K562 (cell line): ENCODE measurements around the gene ZNF628. TPM values are rescaled to one million over a fixed set of nuclear protein-coding genes. Genes with fewer than 3 reads are reported as not detected.

Experiments
- DEAF1 ChIP-seq: fragments of 450-650 bp; formaldehyde crosslinking; IDR thresholded peaks from 2 replicates; pipeline ENCODE4 v1.4.0; 2020; ENCODE audit warnings: mild to moderate bottlenecking, moderate library complexity
- JUN ChIP-seq, 2 experiments: sonication (generic) in 1 of 2; formaldehyde crosslinking in 1 of 2; IDR thresholded peaks; 2 replicates each; pipeline versions ENCODE4 v1.6.1 to v1.8.0; 2012 to 2022; ENCODE audit warnings: borderline replicate concordance in 2 of 2, mild to moderate bottlenecking in 2 of 2, improper control_type of control experiment in 1 of 2, low read depth in 1 of 2, low read length in 1 of 2, missing genetic modification reagents in 1 of 2
- MCM3 ChIP-seq: fragments of 450-650 bp; IDR thresholded peaks from 2 replicates; pipeline ENCODE4 v1.6.1; 2016
- NR2C1 ChIP-seq, 2 experiments: fragments of 450-650 bp; IDR thresholded peaks; 2 replicates each; pipeline ENCODE4 v1.6.1; 2017; ENCODE audit warnings: mild to moderate bottlenecking in 2 of 2, antibody characterized with exemption in 1 of 2, inconsistent platforms in 1 of 2, missing compliant biosample characterization in 1 of 2, missing genetic modification characterization in 1 of 2
- RB1 ChIP-seq: fragments of 450-650 bp; IDR thresholded peaks from 2 replicates; pipeline ENCODE4 v1.6.1; 2017; ENCODE audit warnings: low read depth, mild to moderate bottlenecking
- REST ChIP-seq, 2 experiments: fragments of 450-650 bp; formaldehyde crosslinking in 1 of 2; IDR thresholded peaks; 2 replicates each; pipeline versions ENCODE4 v1.4.0 to v1.6.1; 2014 to 2020; ENCODE audit warnings: mild to moderate bottlenecking in 2 of 2, borderline replicate concordance in 1 of 2, low read depth in 1 of 2
- RFX5 ChIP-seq: IDR thresholded peaks from 2 replicates; pipeline ENCODE4 v1.6.1; 2011; ENCODE audit warnings: low read depth, mild to moderate bottlenecking, improper control_type of control experiment, low read length
- polyA plus RNA-seq, 8 experiments: library from polyadenylated mRNA; depleted of rRNA in 4 of 8; stranded (reverse) in 5 of 8; unstranded in 3 of 8; fragments of >200 nt; fragmentation: Nextera tagmentation in 2 of 8; fragmentation: Illumina TruSeq in 1 of 8; extraction: Ambion mirVana in 2 of 8; extraction: Trizol in 1 of 8; gene quantifications; 2 replicates each; pipeline versions ENCODE4 v1.2.1 to v1.2.3, GENCODE V29; 2011 to 2014; ENCODE audit warnings: inconsistent platforms in 1 of 8, missing spikeins in 1 of 8
- total RNA-seq, 7 experiments: library from RNA; depleted of rRNA in 6 of 7; stranded (reverse); fragments of >200 nt in 6 of 7; fragmentation: Illumina TruSeq in 2 of 7; extraction: Trizol in 2 of 7; gene quantifications; 2 replicates each; pipeline versions ENCODE4 v1.2.1 to v1.2.3, GENCODE V29; 2011 to 2021; ENCODE audit warnings: low replicate concordance in 1 of 7
- TF ChIP-seq, protein P1 (sequence below): fragments of 200-800 bp; sonication (Bioruptor generic); IDR thresholded peaks from 2 replicates; pipeline ENCODE4 v1.6.1; 2017; ENCODE audit warnings: missing genetic modification characterization, missing compliant biosample characterization
- TF ChIP-seq, protein P2 (sequence below): sonication (generic); formaldehyde crosslinking; IDR thresholded peaks from 2 replicates; pipeline ENCODE4 v1.8.0; 2022; ENCODE audit warnings: missing genetic modification reagents, mild to moderate bottlenecking, moderate library complexity, borderline replicate concordance
- TF ChIP-seq, protein P3 (sequence below): fragments of 250-450 bp; sonication (Bioruptor Pico); IDR thresholded peaks from 2 replicates; pipeline ENCODE4 v1.8.0; 2022; ENCODE audit warnings: inconsistent platforms, mild to moderate bottlenecking, moderate library complexity, borderline replicate concordance

The ZNF628 gene
- total and polyA plus RNA-seq, 9 of the 15 experiments (the other 6 are each of a cell fraction or from before 2014, with no cell fraction given) = 0.13 to 13.6 (median 2.2) TPM; not detected in 3

- TF ChIP-seq DEAF1 (CRISPR knock-in tag) = peak; percentile 97
- no peak for TF ChIP-seq MCM3
- peak; percentile 68; the same call in 1 of the 2 replicates for TF ChIP-seq RB1
- TF ChIP-seq, protein P1, sequence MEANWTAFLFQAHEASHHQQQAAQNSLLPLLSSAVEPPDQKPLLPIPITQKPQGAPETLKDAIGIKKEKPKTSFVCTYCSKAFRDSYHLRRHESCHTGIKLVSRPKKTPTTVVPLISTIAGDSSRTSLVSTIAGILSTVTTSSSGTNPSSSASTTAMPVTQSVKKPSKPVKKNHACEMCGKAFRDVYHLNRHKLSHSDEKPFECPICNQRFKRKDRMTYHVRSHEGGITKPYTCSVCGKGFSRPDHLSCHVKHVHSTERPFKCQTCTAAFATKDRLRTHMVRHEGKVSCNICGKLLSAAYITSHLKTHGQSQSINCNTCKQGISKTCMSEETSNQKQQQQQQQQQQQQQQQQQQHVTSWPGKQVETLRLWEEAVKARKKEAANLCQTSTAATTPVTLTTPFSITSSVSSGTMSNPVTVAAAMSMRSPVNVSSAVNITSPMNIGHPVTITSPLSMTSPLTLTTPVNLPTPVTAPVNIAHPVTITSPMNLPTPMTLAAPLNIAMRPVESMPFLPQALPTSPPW (CRISPR knock-in tag) = peak; percentile 93
- TF ChIP-seq, protein P2, sequence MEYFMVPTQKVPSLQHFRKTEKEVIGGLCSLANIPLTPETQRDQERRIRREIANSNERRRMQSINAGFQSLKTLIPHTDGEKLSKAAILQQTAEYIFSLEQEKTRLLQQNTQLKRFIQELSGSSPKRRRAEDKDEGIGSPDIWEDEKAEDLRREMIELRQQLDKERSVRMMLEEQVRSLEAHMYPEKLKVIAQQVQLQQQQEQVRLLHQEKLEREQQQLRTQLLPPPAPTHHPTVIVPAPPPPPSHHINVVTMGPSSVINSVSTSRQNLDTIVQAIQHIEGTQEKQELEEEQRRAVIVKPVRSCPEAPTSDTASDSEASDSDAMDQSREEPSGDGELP (CRISPR knock-in tag) = peak; percentile 79
- TF ChIP-seq REST (IDR thresholded peaks at IDR 0.05; ENCODE audit: borderline replicate concordance) = peak; percentile 96
- TF ChIP-seq REST (CRISPR knock-in tag; IDR thresholded peaks at IDR 0.05; ENCODE audit: low read depth) = no peak
- peak; percentile 99 for TF ChIP-seq RFX5
- TF ChIP-seq, protein P3, sequence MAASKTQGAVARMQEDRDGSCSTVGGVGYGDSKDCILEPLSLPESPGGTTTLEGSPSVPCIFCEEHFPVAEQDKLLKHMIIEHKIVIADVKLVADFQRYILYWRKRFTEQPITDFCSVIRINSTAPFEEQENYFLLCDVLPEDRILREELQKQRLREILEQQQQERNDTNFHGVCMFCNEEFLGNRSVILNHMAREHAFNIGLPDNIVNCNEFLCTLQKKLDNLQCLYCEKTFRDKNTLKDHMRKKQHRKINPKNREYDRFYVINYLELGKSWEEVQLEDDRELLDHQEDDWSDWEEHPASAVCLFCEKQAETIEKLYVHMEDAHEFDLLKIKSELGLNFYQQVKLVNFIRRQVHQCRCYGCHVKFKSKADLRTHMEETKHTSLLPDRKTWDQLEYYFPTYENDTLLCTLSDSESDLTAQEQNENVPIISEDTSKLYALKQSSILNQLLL (CRISPR knock-in tag) = no peak
- peak; percentile 93 for TF ChIP-seq NR2C1 (IDR thresholded peaks at IDR 0.05)
- TF ChIP-seq NR2C1 (tag; IDR thresholded peaks at IDR 0.05) = peak; percentile 92
- TF ChIP-seq JUN (IDR thresholded peaks at IDR 0.05; ENCODE audit: borderline replicate concordance, low read depth, low read length) = 0 out of 2 replicates have a peak, but pooled peaks have one; percentile 21
- no peak for TF ChIP-seq JUN (CRISPR knock-in tag; IDR thresholded peaks at IDR 0.05; ENCODE audit: borderline replicate concordance)
These were observed 40.6 kb downstream of the ZNF628 start (continued) for GRCh38 chr19:55516878-55517620.
